GM19099 (cell line): ENCODE results near the gene STOM.

Source experiments
- POLR2A ChIP-seq: IDR thresholded peaks from 3 replicates; pipeline ENCODE4 v1.6.1; 2011; ENCODE audit warnings: low read depth; ENCODE audit not compliant: insufficient read length; ENCODE audit errors: extremely low read depth

STOM gene

GRCh38 chr9:121322737-121323448 is 47.2 kb downstream of the STOM start:
- TF ChIP-seq POLR2A = no peak

- no peak for TF ChIP-seq POLR2A
Observed at GRCh38 chr9:121322037-121322736, 47.9 kb downstream of the STOM start.

- TF ChIP-seq POLR2A = no peak
Observed at GRCh38 chr9:121321016-121321503, 49.0 kb downstream of the STOM start.

- TF ChIP-seq POLR2A = no peak
Observed at GRCh38 chr9:121319383-121319780, 50.7 kb downstream of the STOM start.

GRCh38 chr9:121318631-121319382 is 51.2 kb downstream of the STOM start:
- no peak for TF ChIP-seq POLR2A

GRCh38 chr9:121317737-121318630 is 52.1 kb downstream of the STOM start:
- no peak for TF ChIP-seq POLR2A

- TF ChIP-seq POLR2A = no peak
Observed at GRCh38 chr9:121316852-121317373, 53.1 kb downstream of the STOM start.

GRCh38 chr9:121316378-121316777 is 53.7 kb downstream of the STOM start:
- TF ChIP-seq POLR2A = no peak

- TF ChIP-seq POLR2A = no peak
Observed at GRCh38 chr9:121313458-121314152, 56.4 kb downstream of the STOM start.

GRCh38 chr9:121312169-121312568 is 57.9 kb downstream of the STOM start:
- no peak for TF ChIP-seq POLR2A

- TF ChIP-seq POLR2A = no peak
Observed at GRCh38 chr9:121310571-121310970, 59.5 kb downstream of the STOM start.

GRCh38 chr9:121309833-121310425 is 60.1 kb downstream of the STOM start:
- no peak for TF ChIP-seq POLR2A

- no peak for TF ChIP-seq POLR2A
Observed at GRCh38 chr9:121309171-121309570, 60.9 kb downstream of the STOM start.

GRCh38 chr9:121308765-121309164 is 61.3 kb downstream of the STOM start:
- TF ChIP-seq POLR2A = no peak

- no peak for TF ChIP-seq POLR2A
Observed at GRCh38 chr9:121307976-121308375, 62.1 kb downstream of the STOM start.
